Hematopoietic multipotent progenitor cell treated with erythropoietin and hydrocortisone succinate and interleukin-3 and kit ligand, for 17 days (in vitro differentiated cells): ENCODE data around the gene FRMD8.
A peak's percentile ranks its signal among the peaks of the same experiment; 100 is the strongest.

Experiments
- DNase-seq: peaks from one replicate; pipeline ENCODE4 v3.0.0-alpha.2; 2015; ENCODE audit warnings: low spot score

FRMD8 gene

GRCh38 chr11:65386307-65387140 is at the start of gene FRMD8:
Gene FRMD8 (plus strand): TSS chr11:65386637. CDS start chr11:65387037, 400 bp downstream.
- DNase-seq = peak; percentile 95

- no peak for DNase-seq
Measured at GRCh38 chr11:65338676-65339075, 47.8 kb upstream of the FRMD8 start.

GRCh38 chr11:65340226-65340625 is 46.2 kb upstream of the FRMD8 start:
- no peak for DNase-seq

- DNase-seq = no peak
Measured at GRCh38 chr11:65341856-65342255, 44.6 kb upstream of the FRMD8 start.

- DNase-seq = no peak
Measured at GRCh38 chr11:65351511-65351910, 34.9 kb upstream of the FRMD8 start.

- DNase-seq = no peak
Measured at GRCh38 chr11:65352783-65353182, 33.7 kb upstream of the FRMD8 start.

- DNase-seq = no peak
Measured at GRCh38 chr11:65353376-65353775, 33.1 kb upstream of the FRMD8 start.

- DNase-seq = no peak
Measured at GRCh38 chr11:65353900-65354264, 32.6 kb upstream of the FRMD8 start.

- DNase-seq = peak; percentile 79
Measured at GRCh38 chr11:65354265-65355012, 32.0 kb upstream of the FRMD8 start, which contains the start of gene TIGD3. Gene TIGD3 (plus strand): TSS chr11:65354751. CDS start chr11:65355809, 1,058 bp downstream.

- no peak for DNase-seq
Measured at GRCh38 chr11:65355013-65355775, 31.2 kb upstream of the FRMD8 start.

GRCh38 chr11:65355776-65356393 is 30.6 kb upstream of the FRMD8 start:
- no peak for DNase-seq

- DNase-seq = no peak
Measured at GRCh38 chr11:65356394-65356972, 30.0 kb upstream of the FRMD8 start.

- no peak for DNase-seq
Measured at GRCh38 chr11:65357856-65358356, 28.5 kb upstream of the FRMD8 start.

- DNase-seq = no peak
Measured at GRCh38 chr11:65362320-65362931, 24.0 kb upstream of the FRMD8 start.

- DNase-seq = no peak
Measured at GRCh38 chr11:65362966-65363365, 23.5 kb upstream of the FRMD8 start.

- no peak for DNase-seq
Measured at GRCh38 chr11:65363770-65364169, 22.7 kb upstream of the FRMD8 start.

- peak; percentile 88 for DNase-seq
Measured at GRCh38 chr11:65366340-65366773, 20.1 kb upstream of the FRMD8 start.

GRCh38 chr11:65370659-65371049 is 15.8 kb upstream of the FRMD8 start:
- no peak for DNase-seq

GRCh38 chr11:65373839-65374580 is 12.4 kb upstream of the FRMD8 start:
- no peak for DNase-seq

GRCh38 chr11:65375012-65375411 is 11.4 kb upstream of the FRMD8 start:
- no peak for DNase-seq
